Measurements from ENCODE around the gene AP2M1. TPM values are rescaled to one million over a fixed set of nuclear protein-coding genes. Genes with fewer than 3 reads are reported as not detected.

AP2M1 gene
- polyA plus RNA-seq (2013, experiment 1 of 2; ENCODE audit: insufficient read length), result 756 TPM
- 636 TPM for polyA plus RNA-seq (2013, experiment 2 of 2; ENCODE audit: insufficient read length)

DNA sequence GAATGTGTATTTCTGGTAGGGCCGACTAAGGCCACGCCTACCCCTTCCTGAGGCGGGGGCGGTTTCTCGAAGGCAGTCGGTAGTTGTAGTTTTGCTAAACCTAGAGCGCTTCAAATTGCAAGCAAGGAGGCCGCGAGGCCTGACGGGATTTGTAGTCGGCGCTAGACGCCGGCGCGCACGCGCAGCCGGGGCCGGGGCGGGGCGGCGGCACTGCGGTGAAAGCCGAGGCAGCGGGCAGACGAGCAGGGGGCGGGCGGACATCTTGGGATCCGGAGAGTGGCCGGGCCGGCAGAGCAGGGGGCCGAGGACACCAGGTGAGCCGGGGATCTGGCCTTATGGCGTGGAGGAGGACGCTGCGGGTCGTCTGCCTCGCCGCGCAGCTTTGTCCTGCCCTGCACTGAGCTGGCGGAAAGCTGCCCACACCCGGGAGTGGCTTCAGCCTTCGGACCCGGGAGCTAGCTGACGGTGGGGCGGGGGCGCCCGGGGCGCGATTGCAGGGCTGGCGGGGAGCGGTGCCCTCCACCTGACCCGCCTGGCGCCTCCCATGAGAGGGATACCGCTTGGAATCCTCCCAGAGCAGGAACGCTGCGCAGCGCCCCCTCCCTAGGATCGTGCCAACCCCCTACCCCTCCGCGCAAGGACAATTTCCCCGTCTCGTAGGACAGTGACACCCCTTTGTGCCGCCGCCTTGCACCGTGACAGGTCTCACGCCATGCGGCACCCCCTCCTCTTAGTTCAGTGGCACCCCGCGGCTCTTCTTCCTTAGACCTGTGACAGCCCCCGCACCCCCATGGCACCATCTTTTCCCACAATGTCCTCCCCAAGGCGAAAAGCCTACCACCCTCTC lies at the start of gene AP2M1:
Gene AP2M1, plus strand, starts transcription at position 210 of the 847 bp plus-strand sequence. CDS start 2,139 bp downstream, outside the sequence.
- DNase-seq, result peak; percentile 99

DNA sequence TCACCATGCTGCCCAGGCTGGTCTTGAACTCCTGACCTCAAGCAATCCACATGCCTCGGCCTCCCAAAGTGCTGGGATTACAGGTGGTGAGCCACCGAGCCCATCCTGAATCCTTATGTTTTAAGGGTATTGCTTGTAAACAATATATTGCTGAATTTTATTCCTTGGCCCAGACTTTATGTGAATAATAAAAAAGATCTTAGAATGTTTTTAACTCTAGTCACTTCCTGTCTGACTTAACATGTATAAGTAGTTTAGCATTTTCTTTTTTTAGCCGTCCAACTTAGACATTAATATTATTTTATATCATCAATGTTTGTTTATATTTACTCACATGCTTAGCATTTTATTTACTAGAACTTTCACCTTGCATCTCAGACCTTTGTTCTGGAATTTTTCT lies 48.6 kb upstream of the AP2M1 start:
- peak; percentile 23 for DNase-seq

DNA sequence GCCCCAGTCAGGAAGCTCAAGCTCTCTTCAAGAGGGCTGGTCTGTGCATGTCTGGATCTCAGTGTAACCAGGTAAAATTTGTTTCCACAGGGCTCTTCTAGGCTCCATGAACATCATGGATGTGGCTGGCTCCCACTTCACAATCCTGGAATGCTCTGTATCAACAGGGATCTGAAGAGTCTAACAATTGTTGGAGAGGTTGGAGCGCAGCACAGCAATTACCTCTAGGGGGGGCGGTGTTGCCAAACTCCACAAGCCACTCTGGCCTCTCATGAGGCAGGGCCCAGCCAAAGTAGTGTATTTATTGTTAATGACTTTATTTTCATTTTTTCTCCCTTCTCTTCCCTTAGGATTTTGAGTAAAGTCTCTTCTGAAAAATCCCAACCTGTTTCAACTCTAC lies 45.6 kb upstream of the AP2M1 start:
- DNase-seq, result peak; percentile 50

DNA sequence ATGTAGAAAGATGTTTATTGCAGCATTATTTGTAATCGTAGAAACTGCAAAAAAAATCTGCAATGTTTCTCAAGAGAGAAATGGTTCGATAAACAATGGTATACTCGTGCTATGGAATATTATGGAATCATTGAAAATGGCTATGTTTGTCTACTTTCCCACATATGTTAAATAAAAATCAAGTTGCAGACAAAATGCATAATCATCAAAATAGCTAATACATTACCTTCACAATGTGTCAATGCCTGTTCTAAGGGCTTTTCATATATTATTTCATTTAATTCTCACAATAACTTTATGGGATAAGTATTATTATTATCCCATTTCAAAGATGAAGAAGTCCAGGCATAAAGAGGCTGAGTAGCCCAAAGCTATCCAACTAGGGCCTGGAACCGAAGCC lies 41.7 kb upstream of the AP2M1 start:
- DNase-seq, result no peak

DNA sequence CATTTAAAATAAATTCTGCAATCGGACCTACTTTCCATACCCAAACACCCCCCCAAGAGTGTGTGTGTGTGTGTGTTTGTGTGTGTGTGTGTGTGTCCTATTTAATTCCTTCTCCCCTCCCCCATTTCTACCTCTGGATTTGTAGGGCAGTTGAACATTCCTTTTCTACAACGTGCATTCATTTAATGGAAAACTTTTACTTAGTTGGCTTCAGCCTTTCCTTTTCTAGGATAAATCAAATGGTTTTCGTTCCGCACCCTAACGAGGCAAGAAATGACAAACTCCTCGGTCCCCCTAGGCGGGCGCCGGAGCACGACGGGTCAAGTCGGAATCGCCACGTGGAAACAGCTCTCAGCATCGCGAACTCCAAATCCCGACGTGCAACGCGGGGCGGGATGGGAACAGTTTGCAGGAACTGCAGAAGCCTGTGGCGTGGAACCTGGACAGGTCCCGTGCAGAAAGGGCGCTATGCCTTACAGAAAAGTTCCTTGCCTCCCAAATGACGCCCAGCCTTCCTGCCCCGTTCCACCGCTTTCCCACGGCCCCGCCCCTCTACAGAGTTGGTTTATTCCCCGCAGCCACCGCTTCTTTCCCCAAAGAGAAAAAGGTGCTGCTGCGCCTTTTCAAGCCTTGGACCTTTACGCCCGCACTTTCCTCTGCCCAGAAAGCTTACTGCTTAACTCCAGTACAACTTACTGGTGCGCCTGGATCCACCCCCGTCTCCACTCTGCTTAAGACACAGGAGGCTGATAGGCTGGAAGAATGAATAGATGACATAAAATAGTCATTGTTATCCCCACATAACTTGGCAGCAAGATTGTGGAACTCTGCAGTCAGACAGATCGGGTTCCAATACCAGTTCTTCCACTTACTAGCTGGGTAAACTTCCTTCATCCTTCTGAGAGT lies 40.6 kb upstream of the AP2M1 start:
- peak; percentile 87 for DNase-seq

DNA sequence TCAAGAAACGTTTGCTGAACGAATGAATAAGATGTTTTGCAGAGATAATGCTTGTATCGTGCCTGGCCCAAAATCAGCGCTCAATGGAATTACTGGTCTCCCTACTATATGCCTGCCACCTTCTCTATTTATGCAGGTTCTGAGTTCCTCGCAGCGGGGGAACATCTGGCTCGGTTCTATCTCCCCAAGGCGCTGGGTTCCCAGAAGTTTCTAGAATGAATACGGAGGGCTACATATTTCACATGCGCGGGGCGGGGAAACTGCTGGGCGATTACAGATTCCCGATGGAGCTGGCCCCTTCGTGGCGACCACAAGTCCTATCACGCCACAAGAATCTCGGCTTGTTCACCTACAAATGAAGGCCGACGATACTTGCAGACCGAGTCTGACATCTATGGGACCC lies 39.9 kb upstream of the AP2M1 start:
- DNase-seq, result no peak

DNA sequence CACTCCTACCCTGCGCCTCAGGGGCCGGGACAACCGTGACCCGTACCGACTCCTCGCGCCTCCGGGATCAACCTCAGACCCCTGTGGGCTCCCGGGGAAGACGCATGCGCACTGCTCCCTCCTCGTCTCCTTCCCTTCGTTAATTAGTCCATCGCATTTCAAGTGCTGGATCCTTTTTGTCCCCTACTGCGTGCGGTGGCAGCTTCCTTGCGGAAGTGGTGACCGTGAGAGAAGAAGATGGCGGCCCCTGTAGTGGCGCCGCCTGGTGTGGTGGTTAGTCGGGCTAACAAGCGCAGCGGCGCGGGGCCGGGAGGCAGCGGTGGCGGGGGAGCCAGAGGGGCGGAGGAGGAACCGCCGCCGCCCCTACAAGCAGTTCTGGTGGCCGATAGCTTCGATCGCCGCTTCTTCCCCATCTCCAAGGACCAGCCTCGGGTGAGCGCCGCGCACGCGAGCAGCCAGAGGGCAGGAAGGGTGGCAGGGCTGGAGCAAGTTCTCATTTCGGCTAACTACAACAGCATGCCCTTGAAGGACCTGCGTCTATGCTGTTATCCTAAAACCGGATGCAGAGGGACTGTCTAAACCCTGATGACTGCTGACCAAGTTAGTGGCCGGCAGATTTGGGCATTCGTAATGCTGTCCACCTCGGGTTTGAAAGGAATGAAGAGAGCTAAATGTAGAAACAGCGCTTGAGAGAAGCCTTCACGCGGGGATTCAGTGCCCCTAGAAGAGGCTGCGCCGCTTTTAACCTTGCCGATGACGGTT lies 39.3 kb upstream of the AP2M1 start, which contains the start of gene EIF2B5:
Gene EIF2B5, plus strand, starts transcription at position 210 of the 762 bp plus-strand sequence. Its CDS starts 28 bp downstream, at position 238.
- peak; percentile 97 for DNase-seq

DNA sequence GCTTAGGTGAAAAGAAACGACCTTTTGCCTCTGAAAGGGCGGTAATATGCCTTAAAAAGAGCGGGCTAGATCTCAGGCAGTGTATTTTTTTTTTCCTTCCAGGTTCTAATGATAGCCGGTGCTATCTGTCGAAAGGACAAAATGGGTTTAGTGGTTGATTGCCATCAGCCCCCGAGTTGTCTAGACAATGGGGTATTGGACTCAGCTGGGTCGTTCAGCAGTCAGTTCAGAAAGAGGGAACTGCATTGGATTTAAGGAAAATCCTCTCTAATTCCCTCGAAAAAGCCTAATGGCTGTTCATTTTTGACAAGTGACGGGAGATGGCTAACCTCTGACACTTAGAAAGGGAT lies 38.8 kb upstream of the AP2M1 start:
- no peak for DNase-seq

DNA sequence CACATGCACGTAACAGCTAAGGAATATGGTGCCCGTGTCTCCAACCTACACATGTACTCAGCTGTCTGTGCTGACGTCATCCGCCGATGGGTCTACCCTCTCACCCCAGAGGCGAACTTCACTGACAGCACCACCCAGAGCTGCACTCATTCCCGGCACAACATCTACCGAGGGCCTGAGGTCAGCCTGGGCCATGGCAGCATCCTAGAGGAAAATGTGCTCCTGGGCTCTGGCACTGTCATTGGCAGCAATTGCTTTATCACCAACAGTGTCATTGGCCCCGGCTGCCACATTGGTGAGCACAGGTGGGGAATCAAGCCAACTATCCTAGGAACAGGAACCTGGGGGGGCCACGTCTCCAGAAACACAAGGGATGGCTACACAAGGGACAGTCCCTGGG lies 34.2 kb upstream of the AP2M1 start:
- DNase-seq, result no peak

DNA sequence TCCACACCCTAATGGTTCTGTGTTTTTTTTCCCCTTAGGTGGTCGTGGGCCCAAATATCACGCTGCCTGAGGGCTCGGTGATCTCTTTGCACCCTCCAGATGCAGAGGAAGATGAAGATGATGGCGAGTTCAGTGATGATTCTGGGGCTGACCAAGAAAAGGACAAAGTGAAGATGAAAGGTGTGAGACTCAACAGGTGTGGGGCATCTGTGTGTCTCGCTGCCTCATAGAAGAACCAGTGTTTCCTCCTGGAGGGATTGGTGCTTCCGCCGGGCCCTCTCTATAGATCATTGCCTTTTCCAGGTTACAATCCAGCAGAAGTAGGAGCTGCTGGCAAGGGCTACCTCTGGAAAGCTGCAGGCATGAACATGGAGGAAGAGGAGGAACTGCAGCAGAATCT lies 32.5 kb upstream of the AP2M1 start:
- no peak for DNase-seq

DNA sequence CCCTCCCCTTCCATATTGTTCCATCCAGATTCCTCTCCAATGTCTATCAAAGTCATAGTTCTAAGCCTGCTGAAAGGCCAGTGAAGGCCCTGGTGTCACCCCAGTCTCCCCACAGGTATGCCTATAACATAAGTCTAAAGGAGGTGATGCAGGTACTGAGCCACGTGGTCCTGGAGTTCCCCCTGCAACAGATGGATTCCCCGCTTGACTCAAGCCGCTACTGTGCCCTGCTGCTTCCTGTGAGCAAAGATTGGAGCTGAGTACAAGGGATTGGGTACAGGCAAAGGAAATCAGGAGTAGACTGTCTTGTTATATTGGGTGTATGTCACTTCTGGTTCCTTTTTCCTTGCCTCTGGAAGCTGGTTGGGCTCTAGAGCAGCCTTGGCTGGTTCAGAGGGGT lies 31.3 kb upstream of the AP2M1 start:
- DNase-seq, result no peak

DNA sequence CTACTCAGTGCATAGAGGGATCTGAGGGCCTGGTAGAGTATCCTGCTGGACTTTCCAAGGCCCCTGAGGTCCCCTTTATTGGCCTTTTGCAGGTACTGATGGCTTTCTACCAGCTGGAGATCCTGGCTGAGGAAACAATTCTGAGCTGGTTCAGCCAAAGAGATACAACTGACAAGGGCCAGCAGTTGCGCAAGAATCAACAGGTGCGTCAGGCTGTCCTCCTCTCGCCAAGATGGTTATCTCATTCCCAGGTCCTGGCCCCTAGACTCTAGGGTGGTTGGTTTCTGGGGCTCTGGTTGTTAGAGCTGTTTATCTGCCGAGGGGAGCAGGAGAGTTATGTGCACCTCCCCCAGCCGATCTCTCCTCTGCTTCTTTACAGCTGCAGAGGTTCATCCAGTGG lies 30.1 kb upstream of the AP2M1 start:
- DNase-seq, result no peak

DNA sequence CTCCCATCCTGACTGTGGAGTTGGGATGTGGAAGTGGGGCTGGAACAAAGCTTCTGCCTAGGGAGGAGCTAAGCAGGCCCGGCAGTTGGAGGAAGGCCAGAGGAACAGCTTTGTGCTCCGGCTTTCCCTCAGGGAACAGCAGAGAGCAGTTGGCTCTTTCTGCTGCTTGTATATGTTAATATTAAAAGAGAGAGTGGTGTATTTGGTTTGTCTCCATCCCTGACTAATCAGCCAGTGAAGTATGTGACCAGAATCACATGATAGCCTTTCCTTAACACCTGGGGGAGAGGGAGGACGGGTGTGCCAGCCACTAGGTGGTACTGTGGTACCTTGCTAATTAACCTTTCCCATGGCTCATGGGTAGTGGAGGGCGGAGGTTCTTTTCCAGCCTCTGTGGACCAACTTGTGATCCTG lies 29.5 kb upstream of the AP2M1 start:
- DNase-seq, result peak; percentile 46

DNA sequence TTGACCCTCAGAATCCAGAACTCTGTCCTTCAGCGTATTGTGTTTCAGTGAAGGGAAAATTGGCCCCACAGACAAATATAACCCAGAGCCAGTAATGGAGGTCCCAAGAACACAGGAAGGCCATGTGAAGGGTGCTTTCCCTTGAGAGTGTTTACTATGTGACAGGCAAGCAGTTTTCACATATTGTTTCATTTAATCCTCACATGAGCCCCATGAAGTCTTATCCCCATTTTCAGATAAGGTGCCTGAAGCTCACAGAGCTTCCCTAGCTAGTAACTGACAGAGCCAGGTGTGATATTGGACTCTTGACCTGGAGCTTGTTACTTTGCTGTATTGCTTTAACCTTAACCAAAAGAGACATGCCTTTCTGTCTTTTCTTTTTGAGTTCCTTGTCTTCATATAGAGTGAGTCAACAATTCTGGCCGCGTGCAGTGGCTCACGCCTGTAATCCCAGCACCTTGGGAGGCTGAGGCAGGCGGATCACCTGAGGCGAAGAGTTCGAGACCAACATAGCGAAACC lies 28.8 kb upstream of the AP2M1 start:
- DNase-seq, result no peak

DNA sequence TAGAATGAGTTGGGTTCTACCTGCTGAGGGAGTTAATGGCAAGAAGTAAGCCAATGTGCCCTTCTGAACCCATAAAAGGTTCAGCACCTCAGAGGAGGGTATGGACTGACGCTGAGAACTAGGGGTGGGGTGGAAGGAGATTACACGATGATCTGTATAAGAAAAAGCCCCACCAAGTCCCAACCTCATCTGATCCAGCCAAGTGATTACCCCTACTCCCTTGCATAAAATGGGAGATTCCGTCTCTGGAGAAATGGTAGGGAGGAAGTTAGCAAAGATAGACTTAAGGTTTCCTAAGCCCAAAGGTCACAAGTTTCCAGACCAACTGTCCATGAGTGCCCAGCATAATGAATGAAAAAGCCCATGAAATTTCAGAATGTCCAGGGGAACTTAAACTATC lies 26.6 kb upstream of the AP2M1 start:
- no peak for DNase-seq

DNA sequence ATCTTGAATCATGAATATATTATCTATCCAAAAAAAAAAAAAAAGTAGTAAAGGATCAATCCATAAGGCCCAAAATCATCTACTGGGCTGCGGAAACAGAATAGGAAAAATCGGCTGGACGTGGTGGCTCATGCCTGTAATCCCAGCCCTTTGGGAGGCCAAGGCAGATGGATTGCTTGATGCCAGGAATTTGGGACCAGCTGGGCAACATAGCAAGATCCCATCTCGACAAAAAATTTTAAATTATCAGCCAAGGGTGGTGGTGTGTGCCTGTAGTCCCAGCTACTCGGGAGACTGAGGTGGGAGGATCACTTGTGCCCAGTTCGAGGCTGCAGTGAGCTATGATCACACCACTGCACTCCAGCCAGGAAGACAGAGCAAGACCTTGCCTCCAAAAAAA lies 25.5 kb upstream of the AP2M1 start:
- no peak for DNase-seq

DNA sequence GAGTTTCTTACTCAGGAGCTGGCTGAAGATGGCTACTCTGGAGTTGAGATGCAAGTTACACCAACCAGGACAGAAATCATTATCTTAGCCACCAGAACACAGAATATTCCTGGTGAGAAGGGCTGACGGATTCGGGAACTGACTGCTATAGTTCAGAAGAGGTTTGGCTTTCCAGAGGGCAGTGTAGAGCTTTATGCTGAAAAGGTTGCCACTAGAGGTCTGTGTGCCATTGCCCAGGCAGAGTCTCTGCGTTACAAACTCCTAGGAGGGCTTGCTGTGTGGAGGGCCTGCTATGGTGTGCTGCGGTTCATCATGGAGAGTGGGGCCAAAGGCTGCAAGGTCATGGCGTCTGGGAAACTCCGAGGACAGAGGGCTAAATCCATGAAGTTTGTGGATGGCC lies 24.9 kb upstream of the AP2M1 start:
- peak; percentile 48 for DNase-seq

DNA sequence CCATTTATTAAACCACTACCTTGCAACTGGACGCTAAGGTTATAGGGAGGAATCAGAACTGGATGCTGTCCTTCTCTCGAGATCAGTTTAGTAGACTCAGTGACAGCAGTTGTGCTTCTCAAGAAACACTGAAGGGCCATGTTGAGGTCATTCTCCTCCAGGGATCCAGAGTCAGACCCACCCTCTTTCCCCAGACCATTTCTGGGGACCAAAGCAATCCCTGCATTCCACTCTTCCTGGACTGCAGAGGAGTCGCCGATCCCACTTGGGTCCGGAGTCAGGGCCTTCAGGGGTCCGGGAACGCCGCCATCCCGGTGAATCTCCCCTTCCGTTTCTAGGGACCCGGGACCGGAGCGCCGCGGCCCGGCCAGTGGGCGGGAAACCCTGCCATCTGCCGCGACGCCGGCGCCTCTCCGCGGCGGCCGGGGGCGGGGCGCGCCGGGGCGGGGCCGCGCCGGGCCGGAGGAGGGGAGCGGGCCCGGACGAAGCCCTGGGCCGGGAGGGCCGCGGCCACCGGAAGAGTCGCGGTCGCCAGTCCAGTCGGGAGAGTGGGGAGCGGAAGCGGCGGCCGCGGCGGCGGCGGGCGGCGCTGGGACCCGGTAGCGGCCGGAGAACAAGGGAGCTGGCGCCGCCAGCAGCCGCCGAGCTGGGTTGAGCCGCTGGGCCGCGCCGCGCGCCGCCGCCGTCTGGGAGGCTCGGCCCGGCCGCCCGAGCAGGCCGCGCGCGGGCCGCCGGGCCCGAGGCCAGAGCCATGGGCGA lies 19.6 kb upstream of the AP2M1 start, which contains the start of gene DVL3:
Gene DVL3, plus strand, starts transcription at position 493 of the 759 bp plus-strand sequence. Its CDS starts 259 bp downstream, at position 752.
- peak; percentile 74 for DNase-seq

DNA sequence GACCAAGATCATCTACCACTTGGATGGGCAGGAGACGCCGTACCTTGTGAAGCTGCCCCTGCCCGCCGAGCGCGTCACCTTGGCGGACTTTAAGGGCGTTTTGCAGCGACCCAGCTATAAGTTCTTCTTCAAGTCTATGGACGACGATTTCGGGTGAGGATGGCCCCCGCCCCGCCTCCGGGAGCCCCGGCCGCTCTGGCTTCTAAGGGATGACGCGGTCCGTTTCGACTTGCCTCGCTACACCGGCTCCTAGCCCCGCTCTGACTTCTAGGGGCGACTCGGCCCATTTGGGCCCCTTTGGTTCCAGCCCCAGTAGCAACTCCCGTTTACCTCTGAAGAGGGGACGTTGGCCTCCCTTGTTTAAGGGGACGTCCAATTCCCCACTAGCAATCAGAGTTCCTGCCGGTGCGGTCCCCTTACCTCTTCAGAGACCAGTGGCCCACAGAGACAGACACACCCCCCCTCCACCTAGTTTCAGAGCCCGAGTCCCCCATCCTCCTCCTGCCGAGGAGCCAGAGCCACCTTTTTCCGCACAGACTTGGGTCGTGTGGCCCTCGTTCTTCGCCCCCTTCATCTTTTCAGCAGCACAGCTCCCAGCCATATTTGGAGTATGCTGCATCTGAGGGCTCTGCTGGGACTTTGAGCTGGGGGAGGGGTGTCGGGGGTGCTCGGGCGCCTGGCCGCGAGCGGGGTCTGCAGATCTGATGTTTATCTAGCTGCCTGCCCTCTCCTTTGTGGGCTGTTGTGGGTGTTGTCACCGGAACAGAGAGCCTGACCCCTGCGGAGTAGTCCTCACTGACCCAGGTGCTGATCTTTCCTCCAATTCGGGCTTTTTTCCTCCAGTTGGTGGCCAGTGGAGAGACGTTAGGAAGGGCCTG lies 18.8 kb upstream of the AP2M1 start:
- DNase-seq, result no peak

DNA sequence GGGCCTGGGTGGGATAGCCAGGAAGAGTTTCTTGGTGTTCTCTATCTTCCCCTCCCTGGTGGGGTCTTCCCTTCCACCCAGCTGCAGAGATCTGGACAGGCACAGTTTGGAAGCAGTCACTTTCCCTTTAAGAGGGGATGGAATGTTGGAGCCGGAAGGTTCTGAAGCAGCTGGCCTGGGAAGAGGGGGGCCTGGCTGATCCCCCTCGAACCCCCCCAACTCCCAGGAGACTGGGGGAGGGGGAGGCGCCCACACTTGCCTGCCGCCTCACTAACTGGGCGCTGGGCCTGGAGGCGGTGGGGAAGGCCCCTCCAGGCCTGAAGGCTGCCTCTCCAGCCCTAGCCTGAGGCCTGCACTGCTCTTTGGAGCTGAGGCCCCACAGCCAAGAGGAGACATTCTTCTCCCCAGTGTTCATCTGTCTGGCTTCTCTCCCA lies 18.1 kb upstream of the AP2M1 start:
- peak; percentile 70 for DNase-seq

Measured in fibroblast of skin of back (primary cell).